ENCODE measurements around the gene MROH9. TPM values are rescaled to one million over a fixed set of nuclear protein-coding genes. Genes with fewer than 3 reads are reported as not detected.

MROH9 gene
- total and polyA plus RNA-seq, 2 of the 4 experiments (the other 2 are of a cell fraction) = not detected

DNA sequence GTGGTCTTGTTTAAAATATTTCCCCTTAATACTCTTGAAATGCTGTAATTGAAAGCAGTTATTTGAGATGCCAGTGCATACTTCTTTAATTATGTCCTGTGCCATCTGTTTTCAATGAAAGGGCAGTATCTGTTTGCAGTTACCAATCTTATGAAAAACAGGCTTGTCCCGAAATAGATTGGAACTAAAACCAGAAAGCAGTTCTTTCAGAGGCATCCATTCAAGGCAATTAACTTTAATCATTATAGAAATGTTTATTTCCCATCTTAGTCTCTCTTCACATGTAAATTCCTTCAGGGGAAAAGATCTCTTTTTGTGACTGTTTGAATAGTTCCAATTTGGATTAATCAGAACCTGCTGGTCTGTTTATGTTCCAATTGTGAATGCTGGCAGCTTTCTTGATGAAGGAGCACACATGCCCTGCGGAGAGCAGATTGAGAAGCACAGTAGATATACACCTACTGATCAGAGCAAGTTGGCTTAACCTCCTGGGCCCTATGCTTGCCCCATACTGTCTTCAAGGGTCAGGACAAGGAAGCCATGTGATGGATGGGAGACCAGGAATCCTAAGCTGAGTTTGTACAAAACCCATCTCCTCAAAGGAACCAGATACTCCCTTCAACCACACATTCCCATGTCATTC, 41.6 kb upstream of the MROH9 start:
- H2AK9ac ChIP-seq (replicated peaks; ENCODE audit: low read depth, low read length, poor library complexity) = no peak overlapping the region
- dilution Hi-C loops (cut with HindIII; ENCODE audit: low sequenced_read_pairs, unreplicated experiment) (no loop called here), in situ Hi-C loops (cut with MboI; ENCODE audit: low sequenced_read_pairs) (no loop called here), intact Hi-C loops (cut with micrococcal nuclease) (no loop called here)
- TF ChIP-seq, protein P1, sequence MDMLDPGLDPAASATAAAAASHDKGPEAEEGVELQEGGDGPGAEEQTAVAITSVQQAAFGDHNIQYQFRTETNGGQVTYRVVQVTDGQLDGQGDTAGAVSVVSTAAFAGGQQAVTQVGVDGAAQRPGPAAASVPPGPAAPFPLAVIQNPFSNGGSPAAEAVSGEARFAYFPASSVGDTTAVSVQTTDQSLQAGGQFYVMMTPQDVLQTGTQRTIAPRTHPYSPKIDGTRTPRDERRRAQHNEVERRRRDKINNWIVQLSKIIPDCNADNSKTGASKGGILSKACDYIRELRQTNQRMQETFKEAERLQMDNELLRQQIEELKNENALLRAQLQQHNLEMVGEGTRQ (IDR thresholded peaks at IDR 0.05; ENCODE audit: low read depth, low read length) = no peak
- TF ChIP-seq RCOR1 (IDR thresholded peaks at IDR 0.05; ENCODE audit: insufficient replicate concordance, low read length) (no peak), CHD1 (IDR thresholded peaks at IDR 0.05; ENCODE audit: low read depth, low read length) (no peak), SMC3 (IDR thresholded peaks at IDR 0.05; ENCODE audit: low read depth, low read length) (no peak), NFE2L2 (IDR thresholded peaks at IDR 0.05; ENCODE audit: low read depth, low read length) (no peak), MAFK (IDR thresholded peaks at IDR 0.05; ENCODE audit: low read depth, low read length) (no peak), MAZ (IDR thresholded peaks at IDR 0.05; ENCODE audit: borderline replicate concordance, low read depth, low read length) (no peak), RFX5 (IDR thresholded peaks at IDR 0.05; ENCODE audit: low read depth, low read length) (no peak), RAD21 (IDR thresholded peaks at IDR 0.05; ENCODE audit: low read length) (no peak), CEBPB (IDR thresholded peaks at IDR 0.05; ENCODE audit: low read depth, low read length) (no peak), FOS (IDR thresholded peaks at IDR 0.05; ENCODE audit: low read depth, low read length) (no peak), BHLHE40 (IDR thresholded peaks at IDR 0.05; ENCODE audit: low read depth, low read length) (no peak), MXI1 (IDR thresholded peaks at IDR 0.05; ENCODE audit: borderline replicate concordance, low read depth, low read length) (no peak), POLR2A (IDR thresholded peaks at IDR 0.05; ENCODE audit: low read depth, low read length) (no peak)
- TF ChIP-seq, protein P2, sequence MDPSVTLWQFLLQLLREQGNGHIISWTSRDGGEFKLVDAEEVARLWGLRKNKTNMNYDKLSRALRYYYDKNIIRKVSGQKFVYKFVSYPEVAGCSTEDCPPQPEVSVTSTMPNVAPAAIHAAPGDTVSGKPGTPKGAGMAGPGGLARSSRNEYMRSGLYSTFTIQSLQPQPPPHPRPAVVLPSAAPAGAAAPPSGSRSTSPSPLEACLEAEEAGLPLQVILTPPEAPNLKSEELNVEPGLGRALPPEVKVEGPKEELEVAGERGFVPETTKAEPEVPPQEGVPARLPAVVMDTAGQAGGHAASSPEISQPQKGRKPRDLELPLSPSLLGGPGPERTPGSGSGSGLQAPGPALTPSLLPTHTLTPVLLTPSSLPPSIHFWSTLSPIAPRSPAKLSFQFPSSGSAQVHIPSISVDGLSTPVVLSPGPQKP (IDR thresholded peaks at IDR 0.05; ENCODE audit: borderline replicate concordance, low read depth, low read length) = no peak
- TF ChIP-seq, protein P3, sequence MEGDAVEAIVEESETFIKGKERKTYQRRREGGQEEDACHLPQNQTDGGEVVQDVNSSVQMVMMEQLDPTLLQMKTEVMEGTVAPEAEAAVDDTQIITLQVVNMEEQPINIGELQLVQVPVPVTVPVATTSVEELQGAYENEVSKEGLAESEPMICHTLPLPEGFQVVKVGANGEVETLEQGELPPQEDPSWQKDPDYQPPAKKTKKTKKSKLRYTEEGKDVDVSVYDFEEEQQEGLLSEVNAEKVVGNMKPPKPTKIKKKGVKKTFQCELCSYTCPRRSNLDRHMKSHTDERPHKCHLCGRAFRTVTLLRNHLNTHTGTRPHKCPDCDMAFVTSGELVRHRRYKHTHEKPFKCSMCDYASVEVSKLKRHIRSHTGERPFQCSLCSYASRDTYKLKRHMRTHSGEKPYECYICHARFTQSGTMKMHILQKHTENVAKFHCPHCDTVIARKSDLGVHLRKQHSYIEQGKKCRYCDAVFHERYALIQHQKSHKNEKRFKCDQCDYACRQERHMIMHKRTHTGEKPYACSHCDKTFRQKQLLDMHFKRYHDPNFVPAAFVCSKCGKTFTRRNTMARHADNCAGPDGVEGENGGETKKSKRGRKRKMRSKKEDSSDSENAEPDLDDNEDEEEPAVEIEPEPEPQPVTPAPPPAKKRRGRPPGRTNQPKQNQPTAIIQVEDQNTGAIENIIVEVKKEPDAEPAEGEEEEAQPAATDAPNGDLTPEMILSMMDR (conservative IDR thresholded peaks at IDR 0.05; ENCODE audit: low read depth, low read length) = no peak
- ATAC-seq (ENCODE audit: low read depth) (no peak), DNase-seq (no peak)
- H2BK120ac ChIP-seq (ENCODE audit: low read depth, low read length) = no peak overlapping the region
- ChIA-PET CTCF (no interaction called here), POLR2A (ENCODE audit: unreplicated experiment) (no interaction called here)
- no peak overlapping the region for H3K4me2 ChIP-seq (ENCODE audit: low read depth, low read length)
- H2AFZ ChIP-seq (replicated peaks; ENCODE audit: low read length, poor library complexity) = no peak overlapping the region
- no peak overlapping the region for H3K23ac ChIP-seq (ENCODE audit: low read depth, low read length)
- no peak overlapping the region for H3K56ac ChIP-seq (ENCODE audit: extremely low read depth, insufficient read depth, low read length)
- no peak overlapping the region for H2BK15ac ChIP-seq (ENCODE audit: low read depth, low read length)
- H2BK20ac ChIP-seq (ENCODE audit: low read depth, low read length) = no peak overlapping the region
- no peaks in the 10 kb centered on the region for H3K9me1 ChIP-seq (ENCODE audit: insufficient read depth, low read length)
- H3K4ac ChIP-seq (ENCODE audit: low read depth, low read length) = no peak overlapping the region
- H3K14ac ChIP-seq (replicated peaks; ENCODE audit: low read depth, low read length) = no peak overlapping the region
- H3K79me1 ChIP-seq (ENCODE audit: low read depth in 1 of 2, low read length in 2 of 2) = no peaks in the 10 kb centered on the region
- no peak overlapping the region for H4K8ac ChIP-seq (ENCODE audit: low read depth in 2 of 2, low read length in 2 of 2)
- no peak overlapping the region for H3K27ac ChIP-seq (ENCODE audit: insufficient read depth, low read length)
- no peaks in the 10 kb centered on the region for H3K4me1 ChIP-seq (ENCODE audit: control insufficient read depth, insufficient read depth, low read length)
- H4K20me1 ChIP-seq (ENCODE audit: insufficient read depth, low read length) = no peaks in the 10 kb centered on the region
- no peak overlapping the region for H3K4me3 ChIP-seq (ENCODE audit: insufficient read depth, low read depth, low read length)
- H2AK5ac ChIP-seq (ENCODE audit: low read depth, low read length) = no peak overlapping the region
- H3K9me3 ChIP-seq (ENCODE audit: control insufficient read depth, insufficient read depth, low read length) = no peaks in the 10 kb centered on the region
- no peaks in the 10 kb centered on the region for H3K36me3 ChIP-seq (ENCODE audit: control insufficient read depth, insufficient read depth, low read length)
- H3K27me3 ChIP-seq (ENCODE audit: control insufficient read depth, insufficient read depth, low read length) = no peaks in the 10 kb centered on the region
- BruUV-seq (replicated peaks) = no TSS peak
- no peak overlapping the region for H4K91ac ChIP-seq (ENCODE audit: insufficient read depth, low read depth, low read length)
- H3K18ac ChIP-seq (ENCODE audit: low read depth, low read length) = no peak overlapping the region
- no peak overlapping the region for H2BK5ac ChIP-seq (ENCODE audit: low read depth, low read length, poor library complexity, severe bottlenecking)
- no peak overlapping the region for H4K5ac ChIP-seq (ENCODE audit: low read depth, low read length)
- no peak overlapping the region for H3K9ac ChIP-seq (ENCODE audit: low read depth, low read length)
- no CpG with 5 or more reads among the region's 2 CpGs for WGBS, 2 experiments (ENCODE audit: extremely low coverage in 2 of 2, insufficient read length in 1 of 2)

Measured in IMR-90 (cell line).